GM12878 (cell line): Measurements from ENCODE around the gene DNAH2. TPM values are rescaled to one million over a fixed set of nuclear protein-coding genes. Genes with fewer than 3 reads are reported as not detected.

Source experiments
- ATAC-seq: fragments of 200-7000 bp; cut with Tn5 transposase; 3 replicates; pipeline ENCODE4 v1.9.1; 2020; ENCODE audit warnings: mild to moderate bottlenecking, moderate library complexity
- BruUV-seq: library from RNA; stranded (reverse); fragments of 400-500 nt; replicated peaks from 2 replicates; lab custom pipeline; 2021; lab: Mats Ljungman, UMichigan
- CTCF ChIA-PET: fragments of 300-600 bp; sonication (Branson Sonifier 250); formaldehyde crosslinking; extraction: SDS; loops from one replicate; lab custom pipeline; 2021; ENCODE audit warnings: inconsistent platforms; lab: Yijun Ruan, JAX
- POLR2A ChIA-PET: fragments of 350-600 bp; formaldehyde crosslinking; extraction: SDS; loops from one replicate; lab custom pipeline; 2021; ENCODE audit warnings: inconsistent platforms; lab: Charles Lee
- RAD21 ChIA-PET: fragments of 300-600 bp; sonication (Branson Sonifier 250); formaldehyde crosslinking; loops from one replicate; lab custom pipeline; 2023; ENCODE audit warnings: antibody characterized with exemption; ENCODE audit not compliant: unreplicated experiment; lab: Charles Lee
- SMC1A ChIA-PET: fragments of 300-600 bp; sonication (Branson Sonifier 250); formaldehyde crosslinking; loops from one replicate; lab custom pipeline; 2023; ENCODE audit not compliant: unreplicated experiment, uncharacterized antibody; lab: Charles Lee
- DNase-seq: peaks from one replicate; pipeline ENCODE4 v3.0.0-alpha.2; 2011; ENCODE audit warnings: low read depth, low spot score
- FAIRE-seq: peaks from 3 replicates; lab custom pipeline; 2011; peaks lifted over from hg19 to GRCh38; lab: Jason Lieb, UNC
- H2AFZ ChIP-seq: 2 replicates; pipeline ENCODE4 v1.6.0; 2011; ENCODE audit warnings: low read depth, low read length, control low read depth; ENCODE audit not compliant: control insufficient read depth
- H3K27ac ChIP-seq: 2 replicates; pipeline ENCODE4 v1.5.1; 2011; ENCODE audit warnings: control low read depth; ENCODE audit not compliant: control insufficient read depth, insufficient read depth
- H3K27me3 ChIP-seq, 2 experiments: replicated peaks in 1 of 2; 2 replicates each; pipeline versions ENCODE4 v1.6.0 to v1.6.1; 2011; ENCODE audit warnings: low read length in 1 of 2; ENCODE audit not compliant: control insufficient read depth in 2 of 2, insufficient read depth in 2 of 2
- H3K36me3 ChIP-seq, 2 experiments: 2 replicates each; pipeline ENCODE4 v1.5.1; 2011; ENCODE audit warnings: low read length in 1 of 2; ENCODE audit not compliant: control insufficient read depth in 2 of 2, insufficient read depth in 2 of 2
- H3K4me1 ChIP-seq: 2 replicates; pipeline ENCODE4 v1.6.1; 2011; ENCODE audit warnings: mild to moderate bottlenecking, low read length, moderate library complexity, mixed read lengths; ENCODE audit not compliant: control insufficient read depth, insufficient read depth
- H3K4me2 ChIP-seq: 2 replicates; pipeline ENCODE4 v1.6.0; 2011; ENCODE audit warnings: control low read depth; ENCODE audit not compliant: control insufficient read depth, insufficient read depth
- H3K4me3 ChIP-seq: fragments of 200-600 bp; sonication (generic); 2 replicates; pipeline ENCODE4 v1.5.1; 2016
- H3K79me2 ChIP-seq: 2 replicates; pipeline ENCODE4 v1.6.0; 2011; ENCODE audit warnings: low read length; ENCODE audit not compliant: control insufficient read depth, insufficient read depth
- H3K9ac ChIP-seq: 2 replicates; pipeline ENCODE4 v1.8.0; 2011; ENCODE audit warnings: low read length, control low read depth, mixed read lengths; ENCODE audit not compliant: control insufficient read depth, insufficient read depth
- H3K9me3 ChIP-seq: replicated peaks from 3 replicates; pipeline ENCODE4 v1.5.1; 2011; ENCODE audit warnings: mild to moderate bottlenecking, low read length; ENCODE audit not compliant: control insufficient read depth, insufficient read depth
- H4K20me1 ChIP-seq: 2 replicates; pipeline ENCODE4 v1.6.0; 2011; ENCODE audit not compliant: control insufficient read depth, insufficient read depth
- ASH2L ChIP-seq: fragments of 300-600, 200-600 bp; sonication (generic); IDR thresholded peaks from 2 replicates; pipeline ENCODE4 v1.6.1; 2017; ENCODE audit warnings: low read depth, mild to moderate bottlenecking, borderline replicate concordance
- ATF7 ChIP-seq: fragments of 450-650 bp; IDR thresholded peaks from 2 replicates; pipeline ENCODE4 v1.6.1; 2016; ENCODE audit warnings: low read depth, mild to moderate bottlenecking
- BMI1 ChIP-seq: fragments of 450-650 bp; IDR thresholded peaks from 2 replicates; pipeline ENCODE4 v1.6.1; 2016; ENCODE audit warnings: mild to moderate bottlenecking, moderate library complexity, borderline replicate concordance
- SIN3A ChIP-seq: IDR thresholded peaks from 2 replicates; pipeline ENCODE4 v1.6.1; 2012; ENCODE audit warnings: low read depth, low read length, improper control_type of control experiment
- TCF12 ChIP-seq: IDR thresholded peaks from 2 replicates; pipeline ENCODE4 v1.6.1; 2011; ENCODE audit warnings: low read depth, mild to moderate bottlenecking, low read length
- WGBS: methylation state at CpG from one replicate; pipeline ENCODE4 v1.1.6; 2016; ENCODE audit warnings: low lambda C conversion rate; ENCODE audit not compliant: insufficient replicate concordance, insufficient coverage; ENCODE audit errors: missing lambda C conversion rate; 5-methylcytosine and 5-hydroxymethylcytosine counted together
- in situ Hi-C: fragments of 300-500 bp; cut with MboI; formaldehyde crosslinking; loops from 9 replicates; pipeline ENCODE4 v1.14.3; 2018; ENCODE audit warnings: mixed read lengths
- intact Hi-C: fragments of 100-400 bp; cut with micrococcal nuclease; formaldehyde crosslinking; loops from one replicate; pipeline ENCODE4 v1.14.2; 2022; ENCODE audit not compliant: unreplicated experiment
- polyA plus RNA-seq, 11 experiments: library from polyadenylated mRNA; depleted of rRNA in 4 of 11; unstranded in 6 of 11; stranded (reverse) in 5 of 11; fragments of >200 nt; fragmentation: Nextera tagmentation in 4 of 11; fragmentation: Illumina TruSeq in 1 of 11; extraction: Ambion mirVana in 4 of 11; extraction: Trizol in 1 of 11; gene quantifications; 1 replicate in 1 of 11; 2 replicates in 10 of 11; pipeline versions ENCODE4 v1.2.1 to v1.2.3, GENCODE V29; 2011 to 2016; ENCODE audit warnings: inconsistent platforms in 2 of 11, missing spikeins in 2 of 11, low read depth in 1 of 11
- total RNA-seq, 4 experiments: library from RNA; depleted of rRNA in 3 of 4; stranded (reverse); fragments of >200 nt in 3 of 4; fragmentation: Illumina TruSeq in 1 of 4; extraction: Trizol in 1 of 4; gene quantifications; 2 replicates each; pipeline versions ENCODE4 v1.2.1 to v1.2.3, GENCODE V29; 2013 to 2021
- TF ChIP-seq, protein P1 (sequence below): fragments of 450-650 bp; IDR thresholded peaks from 2 replicates; pipeline ENCODE4 v1.6.1; 2014; ENCODE audit warnings: mild to moderate bottlenecking
- TF ChIP-seq, protein P2 (sequence below): IDR thresholded peaks from 2 replicates; pipeline ENCODE4 v1.6.1; 2012; ENCODE audit warnings: low read depth, low read length, improper control_type of control experiment

Gene DNAH2
- total and polyA plus RNA-seq, 10 of the 15 experiments (the other 5 are each of a cell fraction or from before 2014, with no cell fraction given), result not detected

DNA sequence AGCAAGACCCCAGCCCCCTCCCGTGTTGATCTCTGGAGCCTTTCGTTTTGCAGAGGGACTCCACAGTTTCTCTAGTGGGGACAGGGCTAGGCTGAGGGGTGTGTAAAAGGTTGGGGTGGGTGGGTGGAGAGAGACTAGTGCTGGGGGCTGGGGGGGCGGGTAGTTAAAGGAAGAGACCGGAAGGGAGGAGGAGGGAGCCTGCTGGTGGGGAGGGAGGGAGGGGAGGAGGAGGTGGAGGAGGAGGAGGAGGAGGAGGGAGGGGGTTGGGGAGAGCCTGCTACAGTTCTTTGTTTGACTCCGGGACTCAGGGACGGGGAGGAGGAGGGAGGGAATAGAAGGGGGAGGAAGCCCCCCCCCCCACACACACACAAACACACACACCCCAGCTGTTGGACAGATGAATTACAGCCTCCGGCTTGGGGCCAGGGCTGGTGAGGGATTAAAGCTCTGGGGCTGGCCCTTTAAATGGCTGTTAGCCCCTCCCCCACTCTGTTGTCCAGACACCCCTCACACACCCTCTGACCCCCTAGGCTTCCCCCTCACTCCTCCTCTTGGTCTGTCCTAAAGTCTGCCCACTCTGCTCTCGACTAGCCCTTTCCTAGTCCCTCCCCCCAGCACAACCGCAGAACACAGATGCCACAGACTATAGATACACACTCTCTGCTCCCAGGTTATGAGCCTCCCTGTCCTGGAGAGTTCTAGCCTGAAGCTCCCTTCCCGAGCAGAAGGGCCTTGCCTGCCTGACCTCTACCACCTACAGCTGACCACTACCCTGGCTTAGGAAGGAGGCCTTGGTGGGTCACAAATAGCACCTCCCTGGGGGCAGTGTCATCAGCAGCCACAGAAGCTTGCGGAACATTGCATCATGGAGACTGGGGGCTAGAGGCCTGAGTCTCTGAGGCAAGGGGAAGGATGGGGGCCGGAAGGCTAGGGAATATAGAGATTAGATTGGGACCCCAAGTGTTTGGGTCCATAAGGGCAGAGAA lies 120.8 kb downstream of the DNAH2 start (continued):
- TF ChIP-seq, protein P1, sequence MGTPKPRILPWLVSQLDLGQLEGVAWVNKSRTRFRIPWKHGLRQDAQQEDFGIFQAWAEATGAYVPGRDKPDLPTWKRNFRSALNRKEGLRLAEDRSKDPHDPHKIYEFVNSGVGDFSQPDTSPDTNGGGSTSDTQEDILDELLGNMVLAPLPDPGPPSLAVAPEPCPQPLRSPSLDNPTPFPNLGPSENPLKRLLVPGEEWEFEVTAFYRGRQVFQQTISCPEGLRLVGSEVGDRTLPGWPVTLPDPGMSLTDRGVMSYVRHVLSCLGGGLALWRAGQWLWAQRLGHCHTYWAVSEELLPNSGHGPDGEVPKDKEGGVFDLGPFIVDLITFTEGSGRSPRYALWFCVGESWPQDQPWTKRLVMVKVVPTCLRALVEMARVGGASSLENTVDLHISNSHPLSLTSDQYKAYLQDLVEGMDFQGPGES, result no peak
- TF ChIP-seq SIN3A (peak; percentile 41; the same call in 1 of the 2 replicates), ATF7 (0 out of 2 replicates have a peak, but pooled peaks have one; percentile 24), TCF12 (0 out of 2 replicates have a peak, but pooled peaks have one; percentile 57)
- TF ChIP-seq, protein P2, sequence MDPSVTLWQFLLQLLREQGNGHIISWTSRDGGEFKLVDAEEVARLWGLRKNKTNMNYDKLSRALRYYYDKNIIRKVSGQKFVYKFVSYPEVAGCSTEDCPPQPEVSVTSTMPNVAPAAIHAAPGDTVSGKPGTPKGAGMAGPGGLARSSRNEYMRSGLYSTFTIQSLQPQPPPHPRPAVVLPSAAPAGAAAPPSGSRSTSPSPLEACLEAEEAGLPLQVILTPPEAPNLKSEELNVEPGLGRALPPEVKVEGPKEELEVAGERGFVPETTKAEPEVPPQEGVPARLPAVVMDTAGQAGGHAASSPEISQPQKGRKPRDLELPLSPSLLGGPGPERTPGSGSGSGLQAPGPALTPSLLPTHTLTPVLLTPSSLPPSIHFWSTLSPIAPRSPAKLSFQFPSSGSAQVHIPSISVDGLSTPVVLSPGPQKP, result no peak

DNA sequence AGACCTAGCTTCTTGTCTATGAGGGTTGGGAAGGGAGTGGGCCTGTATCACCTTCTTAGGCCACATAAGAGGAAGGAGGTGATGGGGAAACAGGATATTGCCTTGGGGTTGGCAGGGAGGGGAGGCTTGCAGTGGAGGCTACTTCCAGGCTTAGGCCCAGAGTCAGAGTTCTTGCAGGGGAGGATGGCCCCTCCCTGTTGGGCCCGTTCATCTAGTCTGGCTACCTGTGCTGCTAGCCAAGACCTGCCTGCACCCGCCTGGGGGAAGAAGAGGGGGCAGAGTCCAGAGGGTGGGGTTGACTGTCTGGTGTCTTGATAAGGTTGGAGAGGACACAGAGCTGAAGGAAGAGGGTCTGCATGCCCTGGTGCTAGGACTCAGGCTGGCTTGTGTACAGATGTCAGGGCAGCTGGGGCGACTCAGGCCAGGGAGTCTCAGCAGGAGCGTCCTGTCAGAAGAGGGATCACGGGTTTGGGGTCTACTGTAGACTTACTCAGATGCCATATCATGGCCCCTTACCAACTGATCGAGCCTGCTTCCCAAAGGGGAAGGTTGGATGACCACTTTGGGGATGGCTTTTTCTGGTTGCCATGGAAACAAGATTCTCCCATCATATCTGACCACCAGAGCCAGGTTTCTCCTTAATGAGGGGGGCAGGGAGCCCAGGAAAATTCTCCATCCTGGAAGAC lies 121.8 kb downstream of the DNAH2 start:
- no TSS peak for BruUV-seq
- CTCF ChIA-PET, result interaction anchor here (1.0 to 2.5 kb wide), 3 partner anchors 11 to 96 kb away, joined by 7 to 9 read pairs (median 8); partner anchors contain the start of gene NAA38
- no peak for ATAC-seq
- H3K36me3 ChIP-seq, result peaks cover 0 to 5% of the 10 kb centered on the region in 2 experiments; a peak in 1 of 4 replicates
- H3K4me2 ChIP-seq, result peak overlapping the region; percentile 69
- no peak overlapping the region for H2AFZ ChIP-seq
- no peak for FAIRE-seq
- DNase-seq, result no peak
- H3K9me3 ChIP-seq, result no peaks in the 10 kb centered on the region
- TF ChIP-seq ASH2L, result no peak
- peak; percentile 83 for TF ChIP-seq BMI1
- H3K79me2 ChIP-seq, result peaks cover 55% of the 10 kb centered on the region
- WGBS, result 71% methylated on average over 6 of the region's 6 CpGs
- in situ Hi-C loops (no loop called here), intact Hi-C loops (no loop called here)
- peaks cover 33% of the 10 kb centered on the region for H3K4me1 ChIP-seq
- POLR2A ChIA-PET, result interaction anchor here (0.7 to 0.8 kb wide), 2 partner anchors 117 to 152 kb away, joined by 3 read pairs; partner anchors contain the start of gene TP53
- H4K20me1 ChIP-seq, result no peaks in the 10 kb centered on the region; the same call in 1 of the 2 replicates
- H3K4me3 ChIP-seq, result peak overlapping the region; percentile 41; the same call in 1 of the 2 replicates
- no peak overlapping the region for H3K27ac ChIP-seq
- SMC1A ChIA-PET, result interaction anchor here (1.0 to 1.5 kb wide), 3 partner anchors 12 to 153 kb away, joined by 3 to 4 read pairs (median 3); partner anchors contain the start of genes CYB5D1 and NAA38
- no peaks in the 10 kb centered on the region for H3K27me3 ChIP-seq
- RAD21 ChIA-PET, result interaction anchor here (1.3 kb wide), 1 partner anchor 18 kb away, joined by 6 read pairs; the partner anchor contains the start of gene NAA38
- H3K9ac ChIP-seq, result no peak overlapping the region; the same call in 1 of the 2 replicates
